Body of pancreas (tissue), 4 donors: ENCODE measurements around the gene GNG14.

Experiments
- CTCF ChIP-seq, 7 experiments: fragments of 450-650 bp in 4 of 7; fragments of 200-600 bp in 3 of 7; sonication (generic) in 3 of 7; IDR thresholded peaks; one replicate each; pipeline ENCODE4 v1.5.1; 2016 to 2019; ENCODE audit warnings: antibody characterized with exemption in 7 of 7
- POLR2A ChIP-seq, 3 donors: fragments of 450-650 bp; IDR thresholded peaks; one replicate each; pipeline ENCODE4 v1.6.1; 2016; ENCODE audit warnings: antibody characterized with exemption in 3 of 3, mild to moderate bottlenecking in 2 of 3

GRCh38 chr19:12720296-12720695 is 32.5 kb downstream of the GNG14 start:
- TF ChIP-seq CTCF (IDR thresholded peaks at IDR 0.05) (no peak), POLR2A (IDR thresholded peaks at IDR 0.05) (no peak)
